Stimulated activated CD4-positive, alpha-beta T cell treated with anti-CD3 and anti-CD28 coated beads, Interleukin-15, amount 100 ng/mL, for 48 hours (primary cell): ENCODE measurements around the gene MRPL28.
"Not testable (repeated sequence)": the region's sequence is repeated elsewhere in the genome, so short reads cannot be mapped to it uniquely, and the experiment has no call there.

Experiments used
- DNase-seq, 2 donors: peaks; one replicate each; pipeline ENCODE4 v3.0.0-alpha.2; 2020; ENCODE audit warnings: low read depth in 2 of 2

Gene MRPL28

DNA sequence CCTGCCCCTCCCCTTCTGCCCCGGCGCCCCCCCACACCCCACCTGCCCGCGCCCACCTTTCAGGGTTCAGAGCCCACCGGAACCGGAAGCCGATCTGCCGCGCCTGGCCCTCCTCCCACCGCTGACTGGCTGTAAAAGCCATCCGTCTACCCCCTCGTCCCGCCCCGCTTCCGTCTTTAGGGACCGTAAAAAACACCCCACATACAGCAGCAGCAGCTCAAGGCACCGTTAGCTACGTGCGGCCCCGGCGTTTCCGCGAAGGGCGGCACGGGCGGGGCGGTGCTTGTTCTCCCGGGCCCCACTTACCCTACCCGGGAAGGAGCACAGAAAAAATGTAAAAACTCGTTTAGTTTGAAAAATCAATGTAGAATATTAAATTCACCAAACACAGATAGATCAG, at the start of gene MRPL28:
Gene MRPL28 (minus strand): TSS at position 96 of the 400 bp plus-strand sequence. CDS start 320 bp downstream, outside the sequence.
- DNase-seq, result peak; percentile 89 to 92

DNA sequence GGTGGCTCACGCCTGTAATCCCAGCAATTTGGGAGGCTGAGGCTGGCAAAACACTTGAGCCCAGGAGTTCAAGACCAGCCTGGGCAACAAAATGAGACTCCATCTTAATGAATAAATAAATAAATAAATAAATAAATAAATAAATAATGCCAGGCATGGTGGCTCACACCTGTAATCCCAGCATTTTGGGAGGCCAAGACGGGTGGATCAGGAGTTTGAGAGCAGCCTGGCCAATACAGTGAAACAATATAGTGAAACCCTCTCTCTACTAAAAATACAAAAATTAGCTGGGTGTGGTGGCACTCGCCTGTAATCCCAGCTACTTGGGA, 44.8 kb upstream of the MRPL28 start:
- not testable (repeated sequence) for DNase-seq

DNA sequence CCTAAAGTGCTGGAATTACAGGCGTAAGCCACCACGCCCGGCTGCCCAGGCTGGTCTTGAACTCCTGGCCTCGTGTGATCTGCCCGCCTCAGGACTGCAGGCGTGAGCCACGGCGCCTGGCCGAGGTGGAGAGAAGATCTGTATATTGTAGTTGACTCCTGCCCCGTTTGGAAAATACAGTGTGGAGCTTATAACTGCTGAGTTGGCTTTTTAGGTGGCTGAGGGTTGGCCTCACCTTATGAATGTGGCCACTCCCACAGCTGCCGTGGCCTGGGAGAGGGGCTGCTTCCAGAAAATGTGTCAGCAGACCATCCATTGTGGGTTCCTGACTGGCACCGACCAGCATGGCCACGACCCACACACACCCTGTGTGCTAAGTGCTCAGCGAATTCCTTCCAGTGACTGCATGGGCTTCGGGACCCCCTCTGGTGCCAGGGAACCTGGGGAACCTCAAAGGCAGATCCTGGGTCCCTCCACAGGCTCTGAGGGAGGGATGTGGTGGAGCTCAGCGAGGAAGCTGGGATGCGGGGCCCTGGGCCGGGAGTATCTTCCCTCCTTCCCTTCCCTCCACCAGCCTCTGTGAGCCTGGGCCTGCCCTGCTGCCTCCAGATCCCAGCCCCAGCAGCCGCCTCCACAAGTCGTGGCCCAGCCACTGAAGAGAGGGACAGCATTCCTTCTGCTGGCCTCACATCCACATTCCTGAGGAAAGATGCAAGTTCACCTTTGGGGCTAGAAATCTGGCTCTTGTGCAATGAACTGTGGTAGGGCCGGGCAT, 44.2 kb upstream of the MRPL28 start:
- DNase-seq, result no peak

DNA sequence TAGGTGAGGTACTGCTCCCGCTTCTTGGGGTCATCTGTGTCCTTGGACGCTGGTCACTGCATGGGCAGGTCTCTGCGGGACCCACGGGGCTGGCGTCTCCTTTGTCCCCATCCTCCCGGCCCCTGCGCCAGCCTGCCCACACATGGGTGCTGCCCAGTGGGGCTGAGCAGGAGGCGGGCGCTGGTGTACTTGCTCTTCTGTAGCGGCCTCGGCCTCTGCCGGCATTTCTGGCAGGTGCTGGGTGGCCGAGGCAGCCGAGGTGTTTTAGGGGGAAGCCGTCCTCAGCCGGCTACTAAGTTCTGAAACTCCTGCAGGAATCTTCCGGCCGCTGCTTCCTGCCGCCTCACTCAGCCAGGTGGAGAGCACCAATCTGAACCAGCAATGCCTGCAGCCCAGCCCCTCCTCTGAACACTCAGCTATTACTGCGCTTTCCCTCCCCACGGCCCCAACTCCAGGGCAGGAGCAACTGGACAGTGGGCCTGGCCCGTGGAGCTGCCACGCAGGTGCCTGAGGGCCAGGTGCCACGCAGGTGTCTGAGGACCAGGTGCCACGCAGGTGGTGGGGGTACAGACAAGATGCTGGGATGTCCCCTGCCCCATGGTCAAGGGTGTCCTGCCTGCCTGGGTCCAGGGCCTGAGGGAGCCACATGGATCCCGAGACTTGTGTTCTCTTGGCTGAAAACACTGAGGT, 41.4 kb upstream of the MRPL28 start:
- no peak for DNase-seq

DNA sequence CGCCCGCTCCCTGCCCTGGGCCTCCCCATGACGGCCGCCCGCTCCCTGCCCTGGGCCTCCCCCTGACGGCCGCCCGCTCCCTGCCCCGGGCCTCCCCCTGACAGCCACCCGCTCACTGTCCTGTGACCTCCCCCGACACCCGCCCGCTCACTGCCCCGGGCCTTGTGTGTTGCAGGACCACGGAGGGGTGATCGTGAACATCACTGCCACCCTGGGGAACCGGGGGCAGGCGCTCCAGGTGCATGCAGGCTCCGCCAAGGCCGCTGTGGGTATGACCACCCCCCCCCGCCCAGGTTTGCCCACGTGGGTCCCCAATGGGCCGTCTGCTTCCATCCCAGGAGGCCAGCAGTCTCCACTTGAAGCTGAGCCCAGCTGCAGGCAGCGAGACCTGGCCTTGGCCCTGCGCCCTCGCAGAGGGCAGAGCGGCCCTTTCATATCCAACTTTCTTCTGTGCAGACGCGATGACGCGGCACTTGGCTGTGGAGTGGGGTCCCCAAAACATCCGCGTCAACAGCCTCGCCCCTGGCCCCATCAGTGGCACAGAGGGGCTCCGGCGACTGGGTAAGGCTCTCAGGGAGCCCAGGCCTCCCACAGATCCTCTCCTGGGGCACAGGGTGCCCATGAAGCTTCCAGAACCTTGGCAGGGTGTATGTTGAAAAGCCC, 40.3 kb upstream of the MRPL28 start:
- DNase-seq, result no peak

DNA sequence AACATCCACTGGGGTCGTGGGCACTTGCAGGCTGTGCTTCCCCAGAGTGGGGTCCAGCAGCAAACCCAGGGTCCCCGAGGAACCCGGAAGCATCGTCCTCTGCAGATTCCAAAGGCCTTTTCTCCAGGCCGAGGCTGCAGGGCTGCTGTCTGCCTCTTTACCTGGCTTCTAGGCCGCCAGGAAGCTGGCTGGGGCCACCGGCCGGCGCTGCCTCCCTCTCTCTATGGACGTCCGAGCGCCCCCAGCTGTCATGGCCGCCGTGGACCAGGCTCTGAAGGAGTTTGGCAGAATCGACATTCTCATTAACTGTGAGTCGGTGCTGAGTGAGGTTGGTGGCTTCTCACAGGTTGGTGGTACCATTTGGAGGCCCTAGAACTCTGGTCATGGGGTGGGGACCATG, 36.9 kb upstream of the MRPL28 start:
- no peak for DNase-seq

DNA sequence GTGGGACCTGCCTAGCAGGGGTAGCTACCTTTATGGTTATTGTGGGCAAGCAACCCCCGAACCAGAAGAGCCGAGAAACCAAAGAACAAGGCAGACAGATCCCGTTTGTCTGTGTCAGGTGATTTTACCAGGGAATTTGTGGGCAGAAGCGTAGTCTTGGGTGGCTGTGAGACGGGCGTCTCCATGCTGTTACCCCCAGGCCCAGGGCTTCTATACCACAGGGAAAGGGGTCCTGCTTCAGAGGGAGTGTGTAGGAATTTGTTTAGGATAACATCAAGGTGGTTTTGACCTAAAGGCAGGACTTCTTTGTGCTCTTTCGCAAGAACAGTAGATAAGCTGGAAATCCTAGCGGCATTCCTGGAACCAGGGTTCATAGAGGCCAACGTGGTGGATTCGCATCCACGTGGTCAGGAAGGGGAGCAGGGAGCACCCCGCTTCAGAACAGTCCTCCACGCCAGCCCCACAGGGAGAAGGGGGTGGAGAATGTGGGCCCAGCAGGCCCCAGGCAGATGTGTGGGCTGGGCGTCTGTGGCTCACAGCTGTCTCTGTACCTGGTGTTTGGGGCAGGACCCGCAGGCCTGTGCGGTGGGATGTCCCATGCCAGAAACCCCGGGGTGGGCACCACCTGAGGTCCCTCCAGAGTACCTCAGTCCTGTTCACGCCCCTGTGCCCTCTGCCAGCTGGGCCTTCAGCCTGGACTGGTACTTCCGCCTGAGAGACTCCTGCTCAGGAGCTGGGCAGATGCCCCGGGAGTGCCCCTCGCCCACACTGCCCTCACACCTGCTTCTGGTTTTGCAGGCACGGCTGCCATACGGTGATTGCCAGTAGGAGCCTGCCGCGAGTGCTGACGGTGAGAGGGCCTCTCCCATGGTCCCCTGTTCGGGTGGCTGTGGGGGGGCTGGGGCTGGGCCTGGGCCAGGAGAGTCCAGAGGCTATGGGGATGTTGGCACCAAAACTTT, 35.5 kb upstream of the MRPL28 start:
- DNase-seq, result no peak

DNA sequence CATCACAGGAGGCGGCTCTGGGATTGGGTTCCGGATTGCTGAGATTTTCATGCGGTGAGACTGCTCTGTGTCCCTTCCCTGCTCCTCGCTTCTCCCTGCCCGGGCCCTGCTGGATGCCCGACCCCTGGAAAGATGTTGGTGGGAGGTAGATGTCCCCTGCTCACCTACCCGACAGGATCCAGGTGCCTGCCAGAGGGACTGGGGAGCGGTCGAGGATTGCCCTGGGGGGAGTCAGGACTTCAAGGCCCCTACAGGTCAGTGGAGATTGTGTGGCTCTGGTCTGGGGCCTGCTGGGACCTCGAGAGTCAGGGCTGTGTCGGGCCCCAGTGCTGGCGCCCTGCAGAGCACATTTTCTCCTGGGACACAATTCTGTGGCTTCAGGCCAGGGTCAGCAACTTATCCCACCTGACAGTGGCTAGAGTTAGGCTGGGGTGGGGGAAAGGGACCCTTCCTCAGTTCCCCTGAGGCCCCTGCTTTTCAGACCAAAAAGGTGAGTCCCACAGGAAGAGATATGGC, 34.7 kb upstream of the MRPL28 start:
- DNase-seq, result no peak

DNA sequence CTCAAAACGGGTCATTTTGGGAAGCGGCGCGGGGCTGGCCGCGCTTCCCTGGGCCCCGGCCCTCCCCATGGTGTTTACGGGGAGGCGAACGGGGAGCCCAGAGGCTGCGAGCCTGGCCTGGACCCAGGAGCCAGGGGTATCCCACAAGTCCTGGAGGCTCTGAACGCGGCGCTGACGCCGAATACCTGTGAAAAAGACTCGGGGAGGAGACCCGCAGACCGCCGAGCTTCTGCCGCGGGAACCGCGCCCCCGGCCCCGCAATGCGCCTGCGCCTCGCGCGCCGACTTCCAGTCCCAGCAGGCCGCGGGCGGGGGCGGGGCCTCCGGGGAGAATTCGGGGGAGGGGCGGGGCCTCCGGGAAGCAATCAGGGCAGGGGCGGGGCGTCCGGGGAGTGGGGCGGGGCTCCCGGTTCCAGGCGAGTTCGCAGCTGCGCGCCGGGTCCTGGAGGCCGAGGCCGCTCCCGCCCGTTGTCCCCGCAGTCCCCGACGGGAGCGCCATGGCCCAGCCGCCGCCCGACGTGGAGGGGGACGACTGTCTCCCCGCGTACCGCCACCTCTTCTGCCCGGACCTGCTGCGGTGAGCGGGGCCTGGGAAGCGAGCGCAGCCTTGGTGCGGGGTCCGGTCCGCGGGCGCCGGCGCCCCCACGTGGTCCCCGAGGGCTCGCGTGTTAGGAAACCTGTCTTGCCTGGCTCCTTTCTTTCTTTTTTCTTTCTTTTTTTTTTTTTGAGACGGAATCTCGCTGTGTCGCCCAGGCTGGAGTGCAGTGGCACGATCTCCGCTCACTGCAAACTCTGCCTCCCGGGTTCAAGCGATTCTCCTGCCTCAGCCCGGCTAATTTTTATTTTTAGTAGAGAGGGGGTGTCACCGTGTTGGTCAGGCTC, 31.4 kb upstream of the MRPL28 start, which contains the start of gene DECR2:
Gene DECR2 (plus strand): TSS at position 418 of the 881 bp plus-strand sequence. CDS start 79 bp downstream, at position 497.
- peak; percentile 95 to 98 for DNase-seq

DNA sequence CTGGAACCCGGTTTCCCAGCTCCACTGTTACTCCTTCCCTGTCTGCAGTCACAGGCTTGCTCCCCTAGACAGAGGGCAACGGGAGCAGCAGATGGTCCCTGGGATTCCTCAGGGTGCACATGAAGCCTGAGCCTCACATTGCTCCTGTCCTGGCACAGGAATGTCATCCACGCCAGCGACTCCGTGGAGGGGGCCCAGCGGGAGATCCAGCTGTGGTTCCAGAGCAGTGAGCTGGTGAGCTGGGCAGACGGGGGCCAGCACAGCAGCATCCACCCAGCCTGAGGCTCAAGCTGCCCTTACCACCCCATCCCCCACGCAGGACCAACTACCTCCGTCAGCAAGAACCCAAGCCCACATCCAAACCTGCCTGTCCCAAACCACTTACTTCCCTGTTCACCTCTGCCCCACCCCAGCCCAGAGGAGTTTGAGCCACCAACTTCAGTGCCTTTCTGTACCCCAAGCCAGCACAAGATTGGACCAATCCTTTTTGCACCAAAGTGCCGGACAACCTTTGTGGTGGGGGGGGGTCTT, 29.8 kb upstream of the MRPL28 start:
- DNase-seq, result no peak

DNA sequence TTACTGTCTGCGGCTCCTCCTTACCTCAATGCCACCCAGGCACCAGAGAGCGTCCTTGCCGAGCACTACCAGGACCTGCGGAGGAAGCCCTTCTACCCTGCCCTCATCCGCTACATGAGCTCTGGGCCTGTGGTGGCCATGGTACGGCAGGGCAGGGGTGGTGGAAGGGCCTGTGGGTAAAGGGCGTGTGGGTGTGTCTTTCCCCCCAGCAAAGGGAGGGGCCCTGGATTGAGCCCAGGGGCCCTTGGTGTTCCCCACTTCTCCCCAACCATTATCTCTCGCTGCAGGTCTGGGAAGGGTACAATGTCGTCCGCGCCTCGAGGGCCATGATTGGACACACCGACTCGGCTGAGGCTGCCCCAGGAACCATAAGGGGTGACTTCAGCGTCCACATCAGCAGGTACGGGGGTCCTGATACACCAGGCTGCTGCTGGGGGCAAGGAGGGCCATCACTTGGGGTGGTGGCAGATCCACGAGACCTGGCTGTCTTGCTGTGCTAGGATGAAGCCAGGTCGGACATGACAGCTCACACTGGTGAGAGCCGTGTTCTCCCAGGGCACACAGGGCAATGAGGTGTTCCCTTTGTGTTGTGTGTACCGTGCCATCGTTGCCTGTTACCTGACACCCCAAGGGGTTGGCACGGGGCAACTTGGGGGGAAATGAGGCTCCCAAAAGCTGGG, 29.1 kb upstream of the MRPL28 start:
- DNase-seq, result no peak

DNA sequence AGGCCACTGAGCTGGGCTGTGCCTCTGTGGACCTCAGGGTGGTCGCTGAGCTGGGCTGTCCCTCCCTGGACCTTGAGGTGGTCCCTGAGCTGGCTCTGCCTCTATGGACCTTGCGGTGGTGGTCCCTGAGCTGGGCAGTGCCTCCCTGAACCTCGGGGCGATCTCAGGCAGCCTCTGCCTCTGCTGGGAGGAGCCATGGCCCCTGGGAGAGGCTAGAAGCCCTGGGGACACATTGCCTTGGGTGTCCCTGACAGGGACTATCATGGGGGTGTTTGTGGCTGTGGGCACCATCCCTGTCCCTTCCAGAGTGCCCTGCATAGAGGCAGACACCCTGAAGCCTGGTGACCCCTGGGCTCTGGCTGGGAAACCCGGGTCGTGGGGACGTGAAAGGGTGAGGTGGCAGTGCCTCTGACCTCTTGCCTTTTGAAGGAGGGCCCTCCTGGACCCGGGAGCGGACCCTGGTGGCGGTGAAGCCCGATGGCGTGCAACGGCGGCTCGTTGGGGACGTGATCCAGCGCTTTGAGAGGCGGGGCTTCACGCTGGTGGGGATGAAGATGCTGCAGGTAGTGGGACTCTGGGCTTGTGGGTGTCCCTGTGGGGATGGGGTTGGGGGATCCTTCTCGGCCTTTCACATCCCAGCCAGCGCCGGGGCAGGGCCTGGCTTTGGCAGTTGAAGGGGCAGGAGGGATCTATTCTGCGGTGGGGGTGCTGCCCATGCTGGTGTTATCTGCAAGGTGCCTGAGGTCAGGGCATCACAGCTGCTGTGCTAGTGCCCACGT, 28.4 kb upstream of the MRPL28 start:
- no peak for DNase-seq

DNA sequence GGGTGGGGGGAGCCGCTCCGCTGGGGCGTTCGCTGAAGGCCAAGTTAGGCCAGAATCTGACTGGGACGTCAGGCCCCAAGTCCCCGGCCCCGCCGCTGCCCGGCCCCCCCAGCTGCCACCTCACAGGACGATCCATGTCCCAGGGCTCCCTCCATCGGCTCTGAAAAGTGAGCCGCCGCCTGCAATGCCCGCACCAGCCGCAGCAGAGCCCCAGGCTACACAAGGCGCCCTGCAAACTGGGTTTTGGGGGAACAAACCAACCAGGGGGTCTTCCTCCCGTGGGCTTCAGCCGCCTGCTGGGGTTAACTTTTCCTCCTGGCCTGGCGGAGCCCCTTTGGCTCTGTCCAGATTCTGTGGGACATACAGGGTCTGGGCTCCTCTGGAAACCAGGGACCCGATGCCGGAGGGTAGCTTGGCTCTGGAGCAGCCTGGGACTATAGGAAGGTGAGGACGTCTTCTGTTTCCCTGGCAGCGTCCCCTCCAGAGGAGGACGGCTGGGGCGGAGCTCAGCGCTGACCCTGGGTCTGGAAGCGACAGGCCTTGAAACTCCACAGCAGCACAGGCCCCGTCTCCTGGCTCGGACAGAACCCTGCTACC, 27.5 kb upstream of the MRPL28 start:
- DNase-seq, result no peak

DNA sequence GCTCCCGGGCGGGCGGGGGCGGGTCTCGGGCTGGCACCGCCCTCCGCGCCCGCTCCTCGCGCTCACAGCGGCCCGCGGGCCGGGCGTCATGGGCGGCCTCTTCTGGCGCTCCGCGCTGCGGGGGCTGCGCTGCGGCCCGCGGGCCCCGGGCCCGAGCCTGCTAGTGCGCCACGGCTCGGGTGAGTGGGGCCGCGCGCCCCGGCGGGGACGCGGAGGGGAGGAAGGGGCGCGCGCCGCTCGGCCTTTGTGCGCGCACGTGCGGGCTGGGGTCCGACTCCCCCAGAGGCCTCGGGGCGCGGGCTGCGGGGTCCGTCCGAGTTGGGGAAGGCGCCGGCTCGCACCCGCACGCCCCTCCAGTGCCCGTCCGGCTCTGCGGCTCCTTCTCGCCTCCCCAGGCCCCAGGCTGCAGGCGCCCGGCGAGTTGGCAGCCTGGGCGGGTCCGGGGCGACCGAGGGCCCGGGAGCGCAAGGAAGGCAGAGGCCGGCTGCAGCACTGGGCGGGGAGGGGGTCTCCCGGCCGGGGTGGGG, 26.9 kb upstream of the MRPL28 start, which contains the start of gene NME4:
Gene NME4 (plus strand): TSS at position 65 of the 527 bp plus-strand sequence. CDS start 24 bp downstream, at position 89.
- no peak for DNase-seq

DNA sequence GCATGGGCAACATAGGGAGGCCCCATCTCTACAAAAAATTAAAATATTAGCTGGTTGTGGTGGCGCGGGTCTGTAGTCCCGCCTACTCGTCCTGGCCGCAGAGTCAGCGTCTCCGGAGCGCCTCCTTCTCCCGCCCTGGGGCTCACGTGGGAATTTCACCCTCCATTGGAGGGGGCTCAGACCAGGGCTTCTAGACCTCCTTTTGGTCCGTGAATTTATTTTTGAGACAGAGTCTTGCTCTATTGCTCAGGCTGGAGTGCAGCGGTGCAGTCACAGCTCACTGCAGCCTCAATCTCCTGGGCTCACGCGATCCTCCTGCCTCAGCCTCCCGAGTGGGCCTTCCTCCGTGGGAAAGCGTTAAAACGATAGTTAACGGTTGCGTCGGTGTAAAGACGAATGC, 26.3 kb upstream of the MRPL28 start:
- no peak for DNase-seq

DNA sequence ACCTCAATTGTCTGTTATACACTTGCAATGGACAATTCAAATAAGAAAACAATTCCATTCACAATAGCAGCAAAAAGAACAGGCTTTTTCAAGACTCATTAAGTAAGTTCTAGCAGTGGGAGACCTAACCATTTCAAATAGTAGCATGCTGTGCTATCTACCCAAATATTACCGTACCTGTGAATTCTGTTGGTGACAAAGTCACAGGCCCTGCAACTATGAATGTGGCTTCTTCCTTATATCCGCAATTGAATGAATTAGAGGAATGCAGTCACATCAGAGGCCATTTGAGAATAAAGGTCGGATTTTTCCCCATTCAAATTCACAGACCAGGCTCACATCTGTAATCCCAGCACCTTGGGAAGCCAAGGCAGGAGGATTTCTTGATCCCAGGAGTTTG, 25.9 kb upstream of the MRPL28 start:
- DNase-seq, result no peak

DNA sequence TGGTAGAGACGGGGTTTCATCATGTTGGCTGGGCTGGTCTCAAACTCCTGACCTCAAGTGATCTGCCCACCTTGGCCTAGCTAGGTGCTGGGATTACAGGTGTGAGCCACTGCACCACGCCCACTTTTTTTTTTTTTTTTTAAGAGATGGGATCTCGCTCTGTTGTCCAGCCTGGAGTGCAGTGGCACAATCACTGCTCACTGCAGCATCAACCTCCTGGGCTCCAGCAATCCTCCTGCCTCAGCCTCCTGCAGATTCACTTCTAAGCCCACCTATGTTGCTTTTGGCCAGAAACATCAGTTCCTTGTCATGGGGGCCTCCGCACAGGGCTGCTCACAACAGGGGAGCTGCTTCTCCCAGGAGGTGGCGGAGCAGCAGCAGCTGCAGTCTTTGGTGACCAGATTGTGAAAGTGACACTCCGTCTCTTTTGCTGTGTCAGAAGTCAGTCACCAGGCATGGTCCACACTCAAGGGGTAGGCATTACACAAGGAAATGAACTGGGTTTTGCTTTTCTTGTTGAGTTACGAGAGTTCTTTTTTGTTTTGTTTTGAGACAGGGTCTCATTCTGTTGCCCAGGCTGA, 22.2 kb upstream of the MRPL28 start:
- no peak for DNase-seq
